Measurements from ENCODE around the gene CAMK2G.
A peak's percentile ranks its signal among the peaks of the same experiment; 100 is the strongest.

Gene CAMK2G

GRCh38 chr10:73866621-73867020, 7.7 kb downstream of the CAMK2G start:
- Histone ChIP-seq H3K9ac (ENCODE audit: low read length) (no peak overlapping the region; the same call in 1 of the 2 replicates), H3K4me1 (ENCODE audit: insufficient read depth, low read length, severe bottlenecking) (peaks cover 19% of the 10 kb centered on the region), H3K79me2 (ENCODE audit: insufficient read depth, low read length) (no peaks in the 10 kb centered on the region), H3K27me3 (ENCODE audit: insufficient read depth, low read length) (no peaks in the 10 kb centered on the region), H3K9me2 (ENCODE audit: low read depth, low read length) (no peaks in the 10 kb centered on the region), H3K36me3 (ENCODE audit: insufficient read depth, low read length) (peaks cover 3% of the 10 kb centered on the region; the same call in 1 of the 2 replicates), H3F3A (ENCODE audit: insufficient read depth, low read length) (no peaks in the 10 kb centered on the region; the same call in 1 of the 2 replicates), H4K20me1 (ENCODE audit: insufficient read depth, low read length) (no peaks in the 10 kb centered on the region), H3K4me3 (ENCODE audit: low read depth, low read length, poor library complexity, severe bottlenecking) (no peak overlapping the region), H3K4me2 (ENCODE audit: low read length) (no peak overlapping the region), H2AFZ (ENCODE audit: low read length) (no peak overlapping the region), H3K9me3 (ENCODE audit: low read length) (no peaks in the 10 kb centered on the region), H3K27ac (ENCODE audit: low read depth, low read length, poor library complexity, severe bottlenecking) (peak overlapping the region; percentile 85)
- TF ChIP-seq CTCF (IDR thresholded peaks at IDR 0.05; ENCODE audit: low read length) (no peak), EZH2 (IDR thresholded peaks at IDR 0.05; ENCODE audit: borderline replicate concordance, low read length) (no peak)

GRCh38 chr10:73865459-73866442, 8.6 kb downstream of the CAMK2G start:
- H3K79me2 ChIP-seq (ENCODE audit: insufficient read depth, low read length), result no peaks in the 10 kb centered on the region
- H2AFZ ChIP-seq (ENCODE audit: low read length), result no peak overlapping the region
- no peaks in the 10 kb centered on the region for H3K9me3 ChIP-seq (ENCODE audit: low read length)
- H3K4me1 ChIP-seq (ENCODE audit: insufficient read depth, low read length, severe bottlenecking), result peaks cover 19% of the 10 kb centered on the region
- no peaks in the 10 kb centered on the region for H4K20me1 ChIP-seq (ENCODE audit: insufficient read depth, low read length)
- H3K9me2 ChIP-seq (ENCODE audit: low read depth, low read length), result no peaks in the 10 kb centered on the region
- no peaks in the 10 kb centered on the region; the same call in 1 of the 2 replicates for H3F3A ChIP-seq (ENCODE audit: insufficient read depth, low read length)
- peak overlapping the region; percentile 45 for H3K4me3 ChIP-seq (ENCODE audit: low read depth, low read length, poor library complexity, severe bottlenecking)
- no peaks in the 10 kb centered on the region for H3K27me3 ChIP-seq (ENCODE audit: insufficient read depth, low read length)
- TF ChIP-seq CTCF (IDR thresholded peaks at IDR 0.05; ENCODE audit: low read length) (no peak), EZH2 (IDR thresholded peaks at IDR 0.05; ENCODE audit: borderline replicate concordance, low read length) (no peak)
- H3K4me2 ChIP-seq (ENCODE audit: low read length), result peak overlapping the region; percentile 64
- H3K27ac ChIP-seq (ENCODE audit: low read depth, low read length, poor library complexity, severe bottlenecking), result peak overlapping the region; percentile 85
- H3K36me3 ChIP-seq (ENCODE audit: insufficient read depth, low read length), result peaks cover 6% of the 10 kb centered on the region; the same call in 1 of the 2 replicates
- H3K9ac ChIP-seq (ENCODE audit: low read length), result peak overlapping the region; percentile 44; the same call in 1 of the 2 replicates

GRCh38 chr10:73865107-73865458, 9.3 kb downstream of the CAMK2G start:
- H3K9me3 ChIP-seq (ENCODE audit: low read length), result no peaks in the 10 kb centered on the region
- peak overlapping the region; percentile 64 for H3K4me2 ChIP-seq (ENCODE audit: low read length)
- TF ChIP-seq EZH2 (IDR thresholded peaks at IDR 0.05; ENCODE audit: borderline replicate concordance, low read length), result no peak
- TF ChIP-seq CTCF (IDR thresholded peaks at IDR 0.05; ENCODE audit: low read length), result no peak
- H3K4me3 ChIP-seq (ENCODE audit: low read depth, low read length, poor library complexity, severe bottlenecking), result peak overlapping the region; percentile 45
- H3K9ac ChIP-seq (ENCODE audit: low read length), result peak overlapping the region; percentile 44; the same call in 1 of the 2 replicates
- no peaks in the 10 kb centered on the region; the same call in 1 of the 2 replicates for H3F3A ChIP-seq (ENCODE audit: insufficient read depth, low read length)
- H3K4me1 ChIP-seq (ENCODE audit: insufficient read depth, low read length, severe bottlenecking), result peaks cover 26% of the 10 kb centered on the region
- H3K36me3 ChIP-seq (ENCODE audit: insufficient read depth, low read length), result peaks cover 12% of the 10 kb centered on the region; the same call in 1 of the 2 replicates
- H3K27ac ChIP-seq (ENCODE audit: low read depth, low read length, poor library complexity, severe bottlenecking), result peak overlapping the region; percentile 85
- H3K27me3 ChIP-seq (ENCODE audit: insufficient read depth, low read length), result no peaks in the 10 kb centered on the region
- no peaks in the 10 kb centered on the region for H4K20me1 ChIP-seq (ENCODE audit: insufficient read depth, low read length)
- no peaks in the 10 kb centered on the region for H3K9me2 ChIP-seq (ENCODE audit: low read depth, low read length)
- no peak overlapping the region for H2AFZ ChIP-seq (ENCODE audit: low read length)
- no peaks in the 10 kb centered on the region for H3K79me2 ChIP-seq (ENCODE audit: insufficient read depth, low read length)
